Upper lobe of left lung (tissue), 6 donors: ENCODE results near the gene SLC35E3. TPM values are rescaled to one million over a fixed set of nuclear protein-coding genes. Genes with fewer than 3 reads are reported as not detected.
"Not testable (repeated sequence)": the region's sequence is repeated elsewhere in the genome, so short reads cannot be mapped to it uniquely, and the experiment has no call there.

ENCODE experiments used
- ATAC-seq, 2 donors: fragments of 200-7000 bp; cut with Tn5 transposase; one replicate each; pipeline ENCODE4 v1.9.1; 2022; ENCODE audit warnings: mild to moderate bottlenecking in 2 of 2, moderate library complexity in 2 of 2; ENCODE audit not compliant: low FRiP score in 2 of 2
- DNase-seq, 2 donors: peaks; one replicate each; pipeline ENCODE4 v3.0.0-alpha.2; 2019 to 2020
- H3K27ac ChIP-seq, 4 donors: fragments of 200-600 bp; sonication (generic); one replicate each; pipeline ENCODE4 v1.5.1; 2016 to 2019
- H3K27me3 ChIP-seq, 4 donors: fragments of 200-600 bp; sonication (generic); one replicate each; pipeline ENCODE4 v1.5.1; 2017 to 2019
- H3K36me3 ChIP-seq, 4 donors: fragments of 200-600 bp; sonication (generic); one replicate each; pipeline ENCODE4 v1.5.1; 2016 to 2019
- H3K4me1 ChIP-seq, 4 donors: fragments of 200-600 bp; sonication (generic); one replicate each; pipeline ENCODE4 v1.5.1; 2018 to 2019
- H3K4me3 ChIP-seq, 4 donors: fragments of 200-600 bp; sonication (generic); one replicate each; pipeline ENCODE4 v1.5.1; 2017 to 2019; ENCODE audit warnings: mild to moderate bottlenecking in 2 of 4, moderate library complexity in 1 of 4
- H3K9me3 ChIP-seq, 4 donors: fragments of 200-600 bp; sonication (generic); one replicate each; pipeline ENCODE4 v1.5.1; 2018 to 2019
- CTCF ChIP-seq, 6 experiments: fragments of 450-650 bp in 4 of 6; fragments of 200-600 bp in 2 of 6; sonication (generic) in 2 of 6; IDR thresholded peaks; one replicate each; pipeline ENCODE4 v1.5.1; 2016 to 2019; ENCODE audit warnings: antibody characterized with exemption in 6 of 6
- EP300 ChIP-seq, 4 donors: sonication (generic); formaldehyde crosslinking; IDR thresholded peaks; one replicate each; pipeline ENCODE4 v1.5.1; 2017; ENCODE audit warnings: antibody characterized with exemption in 4 of 4, control low read depth in 2 of 4
- POLR2A ChIP-seq, 4 donors: fragments of 450-650 bp; IDR thresholded peaks; one replicate each; pipeline ENCODE4 v1.5.1; 2016 to 2017; ENCODE audit warnings: antibody characterized with exemption in 4 of 4, mild to moderate bottlenecking in 2 of 4
- POLR2AphosphoS5 ChIP-seq, 2 donors: sonication (generic); formaldehyde crosslinking; IDR thresholded peaks; one replicate each; pipeline ENCODE4 v1.5.1; 2017; ENCODE audit warnings: antibody characterized with exemption in 2 of 2
- WGBS, 2 donors: methylation state at CpG; one replicate each; pipeline ENCODE4 v1.1.5; 2017 to 2018; 5-methylcytosine and 5-hydroxymethylcytosine counted together
- total RNA-seq, 6 donors: library from RNA; depleted of rRNA in 4 of 6; stranded (reverse); fragments of >200 nt in 4 of 6; gene quantifications; one replicate each; pipeline versions ENCODE4 v1.1.0 to v1.2.1, GENCODE V29; 2016 to 2021
- donor health status: DM: no; HTN: no; CAD: no; lungs with moderate emphysema.
- donor health status: DM: no; HTN: yes; CAD: no; lungs with severe emphysema.

The SLC35E3 gene
- total RNA-seq, 6 donors from 2014 or later, result 6.5 to 38.8 (median 15.2) TPM

GRCh38 chr12:68807576-68808387, 61.8 kb downstream of the SLC35E3 start, which contains the start of gene MDM2:
Gene MDM2, plus strand, starts transcription at chr12:68808177. Its CDS starts 301 bp downstream, at chr12:68808478.
- 1% methylated on average over 15 to 36 of the region's 72 CpGs for WGBS, 2 donors
- Histone ChIP-seq H3K4me1 (peaks cover 14 to 39% (median 23%) of the 10 kb centered on the region in 4 donors), H3K4me3 (peak within 1 kb of the TSS; percentile 71 to 92 (median 85)), H3K36me3 (peaks cover 0 to 23% (median 8%) of the 10 kb centered on the region in 4 donors), H3K27ac (peak within 1 kb of the TSS; percentile 96 to 99 (median 97)), H3K9me3 (no peaks in the 10 kb centered on the region), H3K27me3 (no peaks in the 10 kb centered on the region)
- peak; percentile 97 to 100 for DNase-seq
- peak in 1 of 4 donors; percentile 50 for TF ChIP-seq EP300 (IDR thresholded peaks at IDR 0.05)
- TF ChIP-seq CTCF (IDR thresholded peaks at IDR 0.05), result peak; percentile 60 to 96 (median 95)
- peak; percentile 90 to 92 for TF ChIP-seq POLR2AphosphoS5 (IDR thresholded peaks at IDR 0.05)
- peak in 3 of 4 donors; percentile 74 to 96 (median 82) for TF ChIP-seq POLR2A (IDR thresholded peaks at IDR 0.05)
- peak; percentile 95 to 98 for ATAC-seq

GRCh38 chr12:68808388-68809189, 62.6 kb downstream of the SLC35E3 start:
- Histone ChIP-seq H3K27me3 (no peaks in the 10 kb centered on the region), H3K27ac (peak overlapping the region; percentile 96 to 99 (median 97)), H3K4me1 (peaks cover 16 to 42% (median 24%) of the 10 kb centered on the region in 4 donors), H3K4me3 (peak overlapping the region; percentile 71 to 92 (median 85)), H3K36me3 (peaks cover 5 to 31% (median 13%) of the 10 kb centered on the region in 4 donors), H3K9me3 (no peaks in the 10 kb centered on the region)
- TF ChIP-seq POLR2A (IDR thresholded peaks at IDR 0.05) (peak in 2 of 4 donors; percentile 45 to 74), POLR2AphosphoS5 (IDR thresholded peaks at IDR 0.05) (peak; percentile 55 to 67), EP300 (IDR thresholded peaks at IDR 0.05) (no peak), CTCF (IDR thresholded peaks at IDR 0.05) (peak in 2 of 6 experiments; percentile 4 to 12)
- DNase-seq (peak; percentile 85 to 92), ATAC-seq (peak; percentile 86 to 89)
- 0% methylated on average over 23 to 24 of the region's 61 CpGs for WGBS, 2 donors

GRCh38 chr12:68809190-68810026, 63.4 kb downstream of the SLC35E3 start:
- no peak for TF ChIP-seq CTCF (IDR thresholded peaks at IDR 0.05)
- TF ChIP-seq POLR2A (IDR thresholded peaks at IDR 0.05), result no peak
- TF ChIP-seq POLR2AphosphoS5 (IDR thresholded peaks at IDR 0.05), result no peak
- no peak for TF ChIP-seq EP300 (IDR thresholded peaks at IDR 0.05)
- H3K27ac ChIP-seq, result peak overlapping the region; percentile 96 to 99 (median 97)
- no peaks in the 10 kb centered on the region for H3K27me3 ChIP-seq
- H3K4me1 ChIP-seq, result peaks cover 16 to 49% (median 27%) of the 10 kb centered on the region in 4 donors
- H3K9me3 ChIP-seq, result no peaks in the 10 kb centered on the region
- H3K4me3 ChIP-seq, result peak overlapping the region; percentile 71 to 92 (median 85)
- WGBS, 2 donors, result 76 to 79% methylated on average over 12 of the region's 12 CpGs
- peaks cover 10 to 39% (median 20%) of the 10 kb centered on the region in 4 donors for H3K36me3 ChIP-seq
- ATAC-seq, result no peak
- no peak for DNase-seq

GRCh38 chr12:68810027-68810389, 64.0 kb downstream of the SLC35E3 start:
- H3K27ac ChIP-seq, result peak overlapping the region in 1 of 4 donors; percentile 96
- H3K9me3 ChIP-seq, DNase-seq, H3K27me3 ChIP-seq, ATAC-seq: not testable (repeated sequence)
- WGBS, 2 donors, result 94 to 99% methylated on average over 13 of the region's 13 CpGs
- peaks cover 10 to 45% (median 25%) of the 10 kb centered on the region in 4 donors for H3K36me3 ChIP-seq
- H3K4me1 ChIP-seq, result peaks cover 22 to 53% (median 32%) of the 10 kb centered on the region in 4 donors
- peak overlapping the region in 3 of 4 donors; percentile 71 to 90 (median 80) for H3K4me3 ChIP-seq

GRCh38 chr12:68811573-68811972, 65.6 kb downstream of the SLC35E3 start:
- not testable (repeated sequence) for H3K4me3 ChIP-seq, H3K27me3 ChIP-seq, H3K9me3 ChIP-seq, ATAC-seq, DNase-seq
- Histone ChIP-seq H3K36me3 (peaks cover 10 to 61% (median 27%) of the 10 kb centered on the region in 4 donors), H3K4me1 (peaks cover 24 to 57% (median 39%) of the 10 kb centered on the region in 4 donors), H3K27ac (peak overlapping the region in 1 of 4 donors; percentile 42)
- WGBS, 2 donors, result 87 to 89% methylated on average over 6 of the region's 6 CpGs
